ENCODE results near the gene RPRD2. TPM values are rescaled to one million over a fixed set of nuclear protein-coding genes. Genes with fewer than 3 reads are reported as not detected.

RPRD2 gene
- total and polyA plus RNA-seq, 9 of the 15 experiments (the other 6 are each of a cell fraction or from before 2014, with no cell fraction given) = 1.5 to 21.6 (median 7.7) TPM

- TF ChIP-seq EZH2 (IDR thresholded peaks at IDR 0.05; ENCODE audit: borderline replicate concordance, low read depth, low read length) = no peak
- TF ChIP-seq NBN (IDR thresholded peaks at IDR 0.05; ENCODE audit: low read depth) = peak; percentile 41; the same call in 1 of the 2 replicates
- peak; percentile 79; the same call in 1 of the 2 replicates for TF ChIP-seq LCOR (CRISPR knock-in tag; IDR thresholded peaks at IDR 0.05)
- TF ChIP-seq TCF7 (IDR thresholded peaks at IDR 0.05; ENCODE audit: borderline replicate concordance) = peak; percentile 98
- peak; percentile 10; the same call in 1 of the 2 replicates for TF ChIP-seq SOX6 (IDR thresholded peaks at IDR 0.05)
- no peak for TF ChIP-seq MAFK (IDR thresholded peaks at IDR 0.05; ENCODE audit: low read length)
- TF ChIP-seq SRSF1 (IDR thresholded peaks at IDR 0.05; ENCODE audit: low read depth, low read length) = no peak
- peak; percentile 99 for TF ChIP-seq PKNOX1 (IDR thresholded peaks at IDR 0.05)
- TF ChIP-seq SNRNP70 (optimal IDR thresholded peaks at IDR 0.05; ENCODE audit: low read depth, low read length) = no peak
- TF ChIP-seq ZC3H11A (IDR thresholded peaks at IDR 0.05; ENCODE audit: low read depth, low read length) = no peak
- no peak for TF ChIP-seq ZNF217 (CRISPR knock-in tag; IDR thresholded peaks at IDR 0.05)
- TF ChIP-seq BRF2 (IDR thresholded peaks at IDR 0.05; ENCODE audit: borderline replicate concordance, insufficient read depth, insufficient read length) = no peak
- TF ChIP-seq MEF2A (IDR thresholded peaks at IDR 0.05; ENCODE audit: control insufficient read depth, low read depth, low read length) = peak; percentile 60; the same call in 1 of the 2 replicates
- TF ChIP-seq TBP (optimal IDR thresholded peaks at IDR 0.05; ENCODE audit: low read depth, low read length) = no peak
- no peak for TF ChIP-seq VEZF1 (CRISPR knock-in tag; IDR thresholded peaks at IDR 0.05)
- TF ChIP-seq RBFOX2 (IDR thresholded peaks at IDR 0.05; ENCODE audit: low read depth, low read length) = peak; percentile 79
- TF ChIP-seq NFRKB (IDR thresholded peaks at IDR 0.05; ENCODE audit: low read depth) = no peak
- peak; percentile 24 for TF ChIP-seq ZNF395 (CRISPR knock-in tag; IDR thresholded peaks at IDR 0.05)
- TF ChIP-seq STAT6 (CRISPR knock-in tag; IDR thresholded peaks at IDR 0.05) = no peak
- TF ChIP-seq MAX (CRISPR knock-in tag; IDR thresholded peaks at IDR 0.05) = peak; percentile 84
- TF ChIP-seq FOSL1 (tag; conservative IDR thresholded peaks at IDR 0.05) = no peak
Measured at GRCh38 chr1:150515328-150516049, 151.5 kb downstream of the RPRD2 start, which contains the start of gene FALEC (continued).
